HTERT RPE-1 (cell line): ENCODE measurements around the gene MRPL52.
"Not testable (repeated sequence)": the region's sequence is repeated elsewhere in the genome, so short reads cannot be mapped to it uniquely, and the experiment has no call there.

ENCODE experiments used
- in situ Hi-C: fragments of 300-500 bp; cut with MboI; formaldehyde crosslinking; loops from 4 replicates; pipeline ENCODE4 v1.14.3; 2020; ENCODE audit warnings: low sequenced_read_pairs

Gene MRPL52

GRCh38 chr14:22808388-22809209 is 21.1 kb upstream of the MRPL52 start:
- in situ Hi-C loops = no loop called here

DNA sequence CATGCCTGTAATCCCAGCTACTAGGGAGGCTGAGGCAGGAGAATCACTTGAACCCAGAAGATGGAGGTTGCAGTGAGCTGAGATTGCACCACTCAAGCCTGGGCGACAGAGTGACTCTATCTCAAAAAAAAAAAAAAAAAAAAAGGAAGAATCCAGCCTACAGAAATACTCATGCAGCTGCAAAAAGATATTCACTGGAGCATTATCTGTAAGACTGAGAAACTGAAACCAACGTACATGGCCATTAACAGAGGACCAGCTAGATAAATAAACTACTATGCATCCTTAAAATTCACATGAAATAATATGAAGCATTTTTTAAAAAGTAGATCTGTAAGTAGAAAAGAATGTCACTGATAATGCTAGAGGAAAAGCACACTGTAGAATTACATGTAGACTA is 18.0 kb upstream of the MRPL52 start:
- in situ Hi-C loops = no loop called here

GRCh38 chr14:22812744-22813143 is 16.9 kb upstream of the MRPL52 start:
- in situ Hi-C loops = no loop called here

- in situ Hi-C loops = no loop called here
Measured at GRCh38 chr14:22813145-22813544, 16.5 kb upstream of the MRPL52 start.

GRCh38 chr14:22814373-22814772 is 15.3 kb upstream of the MRPL52 start:
- in situ Hi-C loops = no loop called here

- in situ Hi-C loops = no loop called here
Measured at GRCh38 chr14:22814941-22815713, 14.6 kb upstream of the MRPL52 start, which contains the start of gene SLC7A7. SLC7A7 (minus strand) TSS chr14:22815435; CDS start chr14:22813398, 2,037 bp downstream.

- in situ Hi-C loops = no loop called here
Measured at GRCh38 chr14:22819151-22819988, 10.3 kb upstream of the MRPL52 start.

- in situ Hi-C loops = no loop called here
Measured at GRCh38 chr14:22820731-22821130, 9.0 kb upstream of the MRPL52 start.

- in situ Hi-C loops = no loop called here
Measured at GRCh38 chr14:22821193-22822015, 8.3 kb upstream of the MRPL52 start.

DNA sequence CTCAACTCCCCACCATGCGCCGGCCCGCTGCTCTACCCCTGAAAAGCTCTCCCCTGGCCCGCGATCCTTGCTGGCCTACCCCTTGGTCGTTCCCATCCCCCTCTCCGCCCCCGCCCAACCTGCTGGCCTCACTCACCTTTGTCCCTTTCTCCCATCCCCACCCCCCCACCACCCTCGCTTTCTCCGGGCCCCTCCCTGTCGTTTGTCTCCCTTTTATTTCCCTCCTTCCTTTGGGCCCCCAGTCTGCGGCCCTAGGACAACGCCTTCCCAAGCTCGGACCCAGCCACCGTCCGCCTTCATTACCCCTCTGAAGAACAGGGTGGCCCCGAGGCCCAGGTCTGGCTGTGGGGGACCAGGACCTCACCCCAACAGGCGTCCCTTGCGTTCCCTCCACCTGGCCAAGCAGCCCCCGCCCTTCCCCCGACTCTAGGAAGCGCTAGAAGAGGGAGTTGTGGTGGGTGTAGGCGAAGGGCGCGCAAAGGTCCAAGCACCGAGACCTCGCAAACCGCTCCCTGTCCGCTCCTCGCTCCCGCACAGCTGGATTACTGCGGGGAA is 7.6 kb upstream of the MRPL52 start:
- in situ Hi-C loops = no loop called here

GRCh38 chr14:22822571-22823098 is 7.1 kb upstream of the MRPL52 start:
- in situ Hi-C loops = no loop called here

DNA sequence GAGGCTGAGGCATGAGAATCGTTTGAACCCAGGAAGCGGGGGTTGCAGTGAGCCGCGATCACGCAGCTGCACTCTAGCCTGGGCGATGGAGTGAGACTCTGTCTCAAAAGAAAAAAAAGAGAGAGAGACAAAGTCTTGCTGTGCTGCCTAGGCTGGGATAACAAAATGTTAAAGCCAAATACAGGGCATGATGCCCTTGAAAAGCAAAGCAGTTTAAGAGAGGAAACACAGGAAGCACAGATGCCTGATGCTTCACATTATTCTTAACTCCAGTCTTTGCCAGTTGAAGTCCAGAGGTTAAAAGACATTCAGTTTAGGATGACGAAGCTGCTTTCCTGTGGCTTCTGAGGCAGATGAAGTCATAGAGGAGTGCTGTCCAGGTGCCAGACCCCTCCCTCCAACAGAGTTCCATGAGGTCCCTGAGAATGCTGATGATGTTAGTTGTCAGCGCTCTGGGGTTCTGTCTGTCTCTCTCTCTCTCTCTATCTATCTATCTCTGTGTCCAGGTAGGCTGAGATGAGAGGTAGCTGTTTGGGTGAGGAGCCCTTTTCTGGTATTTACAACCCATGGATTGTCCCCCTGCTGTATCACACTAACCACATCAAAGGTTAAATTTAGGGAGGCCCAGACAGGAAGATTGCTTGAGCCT is 4.9 kb upstream of the MRPL52 start:
- in situ Hi-C loops = no loop called here

DNA sequence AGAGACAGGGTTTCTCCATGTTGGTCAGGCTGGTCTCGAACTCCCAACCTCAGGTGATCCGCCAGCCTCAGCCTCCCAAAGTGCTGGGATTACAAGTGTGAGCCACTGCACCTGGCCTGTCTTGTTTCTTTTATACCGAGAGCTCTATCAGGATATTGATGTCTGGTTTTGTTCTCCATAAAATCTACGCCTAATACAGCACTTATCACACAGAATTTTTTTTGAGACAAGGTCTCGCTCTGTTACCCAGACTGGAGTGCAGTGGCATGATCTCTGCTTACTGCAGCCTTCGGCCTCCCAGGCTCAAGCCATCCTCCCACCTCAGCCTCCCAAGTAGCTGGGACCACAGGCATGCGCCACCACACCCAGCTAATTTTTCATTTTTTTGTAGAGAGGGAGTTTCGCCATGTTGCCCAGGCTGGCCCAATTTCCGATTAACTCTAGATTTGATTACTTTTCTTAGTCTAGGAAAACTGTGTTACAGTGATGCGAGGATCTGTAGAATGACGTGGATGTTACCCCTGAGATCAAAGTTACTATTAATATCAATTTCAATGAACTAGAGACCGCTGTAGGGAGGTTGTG is 519 bp upstream of the MRPL52 start:
- in situ Hi-C loops = not testable (repeated sequence)

DNA sequence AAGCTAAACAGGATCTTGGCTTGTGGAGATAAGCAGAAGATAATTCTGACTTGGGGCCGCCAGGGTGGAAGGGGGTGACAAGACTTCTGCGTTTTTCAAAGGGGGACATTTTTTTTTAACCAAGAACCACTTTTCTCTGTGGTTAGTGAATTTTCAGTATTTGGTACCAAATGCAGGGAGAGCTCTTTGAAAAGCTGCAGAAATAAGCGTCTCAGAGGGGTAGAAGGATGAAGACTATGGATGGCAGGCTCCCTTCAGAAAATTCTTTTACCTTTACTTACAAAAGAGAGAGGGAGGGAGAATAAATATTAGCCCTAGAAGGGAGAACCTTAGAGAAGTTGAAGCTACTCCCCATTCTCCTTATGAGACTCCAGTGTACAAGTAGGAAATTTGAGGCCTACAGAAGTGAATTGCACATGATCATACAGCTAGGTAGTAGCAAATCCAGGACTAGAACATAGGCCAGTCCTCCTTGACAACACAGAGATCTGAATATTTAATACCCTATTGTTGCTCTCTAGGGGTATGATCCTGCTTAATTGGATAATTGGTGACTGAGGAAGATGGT is 840 bp downstream of the MRPL52 start:
- in situ Hi-C loops = no loop called here

GRCh38 chr14:22835505-22835904 is 5.8 kb downstream of the MRPL52 start:
- in situ Hi-C loops = no loop called here

GRCh38 chr14:22836301-22837113 is 6.8 kb downstream of the MRPL52 start, which contains the start of gene MMP14:
MMP14 (plus strand) TSS chr14:22836585; CDS start chr14:22836818, 233 bp downstream.
- in situ Hi-C loops = no loop called here

- in situ Hi-C loops = no loop called here
Measured at GRCh38 chr14:22837114-22837749, 7.5 kb downstream of the MRPL52 start.
